Ovary (tissue), 3 donors: ENCODE data around the gene PPP5C.

Experiments
- CTCF ChIP-seq, 3 donors: fragments of 450-650 bp in 2 of 3; fragments of 200-600 bp in 1 of 3; IDR thresholded peaks; one replicate each; pipeline versions ENCODE4 v1.5.1 to v1.8.0; 2016 to 2022; ENCODE audit warnings: antibody characterized with exemption in 3 of 3, mild to moderate bottlenecking in 1 of 3
- EP300 ChIP-seq: sonication (generic); formaldehyde crosslinking; IDR thresholded peaks from one replicate; pipeline ENCODE4 v1.6.1; 2017; ENCODE audit warnings: antibody characterized with exemption
- POLR2A ChIP-seq: fragments of 450-650 bp; IDR thresholded peaks from one replicate; pipeline ENCODE4 v1.6.1; 2017; ENCODE audit warnings: antibody characterized with exemption, mild to moderate bottlenecking, moderate library complexity
- donor health status: DM: no; HTN: no; CAD: no.

GRCh38 chr19:46378268-46378667, 31.4 kb downstream of the PPP5C start:
- TF ChIP-seq CTCF (IDR thresholded peaks at IDR 0.05) (no peak), POLR2A (no peak), EP300 (no peak)
